ENCODE data around the gene SLC25A48. TPM values are rescaled to one million over a fixed set of nuclear protein-coding genes. Genes with fewer than 3 reads are reported as not detected.

Gene SLC25A48
- total RNA-seq, 1 experiment from 2014 or later, result 1.6 TPM

- POLR2A ChIA-PET, result no interaction called here
- no peak for TF ChIP-seq CTCF (IDR thresholded peaks at IDR 0.05; ENCODE audit: insufficient read depth in 1 of 2, low read depth in 1 of 2, low read length in 1 of 2, severe bottlenecking in 1 of 2, unreplicated experiment in 1 of 2)
- H3K27me3 Mint-ChIP-seq (ENCODE audit: insufficient read depth, unreplicated experiment), result peaks cover 32% of the 10 kb centered on the region
Measured at GRCh38 chr5:135850231-135850630, 15.8 kb downstream of the SLC25A48 start.

GRCh38 chr5:135850671-135851070, 16.2 kb downstream of the SLC25A48 start:
- no peaks in the 10 kb centered on the region for H3K36me3 ChIP-seq (ENCODE audit: control insufficient read depth, insufficient read depth, low read length)
- DNase-seq, result no peak
- Mint-ChIP-seq H3K9me3 (ENCODE audit: unreplicated experiment) (no peaks in the 10 kb centered on the region), H3K27me3 (ENCODE audit: insufficient read depth, unreplicated experiment) (peaks cover 30% of the 10 kb centered on the region), H3K4me1 (ENCODE audit: low read depth, unreplicated experiment) (no peaks in the 10 kb centered on the region), H3K4me3 (ENCODE audit: unreplicated experiment) (no peak overlapping the region), H3K27ac (ENCODE audit: unreplicated experiment) (no peak overlapping the region), H3K36me3 (ENCODE audit: insufficient read depth, unreplicated experiment) (peaks cover 4% of the 10 kb centered on the region)
- intact Hi-C loops (cut with micrococcal nuclease; ENCODE audit: unreplicated experiment), result no loop called here
- H3K4me3 ChIP-seq (ENCODE audit: low read depth, low read length), result no peak overlapping the region
- ChIA-PET CTCF (no interaction called here), POLR2A (no interaction called here)
- no peak for TF ChIP-seq CTCF (IDR thresholded peaks at IDR 0.05; ENCODE audit: insufficient read depth in 1 of 2, low read depth in 1 of 2, low read length in 1 of 2, severe bottlenecking in 1 of 2, unreplicated experiment in 1 of 2)
- no peaks in the 10 kb centered on the region; the same call in none of the 2 replicates for H3K27me3 ChIP-seq (replicated peaks; ENCODE audit: control insufficient read depth, insufficient read depth, low read length)
- H3K4me1 ChIP-seq, result no peaks in the 10 kb centered on the region
- no peaks in the 10 kb centered on the region for H3K9me3 ChIP-seq
- no TSS peak for BruUV-seq (replicated peaks)

More at GRCh38 chr5:135850231-135850630, 15.8 kb downstream of the SLC25A48 start:
- Histone ChIP-seq H3K4me1 (no peaks in the 10 kb centered on the region), H3K9me3 (no peaks in the 10 kb centered on the region), H3K27me3 (replicated peaks; ENCODE audit: control insufficient read depth, insufficient read depth, low read length) (no peaks in the 10 kb centered on the region; the same call in none of the 2 replicates), H3K36me3 (ENCODE audit: control insufficient read depth, insufficient read depth, low read length) (no peaks in the 10 kb centered on the region), H3K4me3 (ENCODE audit: low read depth, low read length) (no peak overlapping the region)
- no peak for DNase-seq
- CTCF ChIA-PET, result no interaction called here
- Mint-ChIP-seq H3K4me1 (ENCODE audit: low read depth, unreplicated experiment) (no peaks in the 10 kb centered on the region), H3K9me3 (ENCODE audit: unreplicated experiment) (no peaks in the 10 kb centered on the region), H3K36me3 (ENCODE audit: insufficient read depth, unreplicated experiment) (peaks cover 4% of the 10 kb centered on the region), H3K27ac (ENCODE audit: unreplicated experiment) (no peak overlapping the region), H3K4me3 (ENCODE audit: unreplicated experiment) (no peak overlapping the region)
- no TSS peak for BruUV-seq (replicated peaks)
- intact Hi-C loops (cut with micrococcal nuclease; ENCODE audit: unreplicated experiment), result no loop called here

GRCh38 chr5:135851186-135851914, 16.9 kb downstream of the SLC25A48 start:
- BruUV-seq (replicated peaks), result no TSS peak
- H3K27ac Mint-ChIP-seq (ENCODE audit: unreplicated experiment), result no peak overlapping the region
- TF ChIP-seq CTCF (IDR thresholded peaks at IDR 0.05; ENCODE audit: insufficient read depth in 1 of 2, low read depth in 1 of 2, low read length in 1 of 2, severe bottlenecking in 1 of 2, unreplicated experiment in 1 of 2), result no peak

More at GRCh38 chr5:135851186-135851914, 16.9 kb downstream of the SLC25A48 start:
- H3K27me3 ChIP-seq (replicated peaks; ENCODE audit: control insufficient read depth, insufficient read depth, low read length), result no peaks in the 10 kb centered on the region; the same call in none of the 2 replicates
- ChIA-PET CTCF (no interaction called here), POLR2A (no interaction called here)
- no peaks in the 10 kb centered on the region for H3K9me3 ChIP-seq
- Mint-ChIP-seq H3K4me1 (ENCODE audit: low read depth, unreplicated experiment) (no peaks in the 10 kb centered on the region), H3K36me3 (ENCODE audit: insufficient read depth, unreplicated experiment) (peaks cover 4% of the 10 kb centered on the region), H3K27me3 (ENCODE audit: insufficient read depth, unreplicated experiment) (peaks cover 37% of the 10 kb centered on the region), H3K9me3 (ENCODE audit: unreplicated experiment) (no peaks in the 10 kb centered on the region), H3K4me3 (ENCODE audit: unreplicated experiment) (no peak overlapping the region)
- no peak overlapping the region for H3K4me3 ChIP-seq (ENCODE audit: low read depth, low read length)
- H3K4me1 ChIP-seq, result no peaks in the 10 kb centered on the region
- intact Hi-C loops (cut with micrococcal nuclease; ENCODE audit: unreplicated experiment), result no loop called here
- H3K36me3 ChIP-seq (ENCODE audit: control insufficient read depth, insufficient read depth, low read length), result no peaks in the 10 kb centered on the region
- no peak for DNase-seq
